ENCODE results near the gene ZSWIM8.

GRCh38 chr10:73750819-73751218, 34.6 kb upstream of the ZSWIM8 start:
- TF ChIP-seq CTCF (IDR thresholded peaks at IDR 0.05; ENCODE audit: low read length) (no peak), EZH2 (optimal IDR thresholded peaks at IDR 0.05; ENCODE audit: low read depth, low read length) (no peak), EZH2phosphoT487 (IDR thresholded peaks at IDR 0.05; ENCODE audit: low read length) (no peak)

All from MM.1S (cell line).